K562 (cell line): ENCODE measurements around the gene SCAP. TPM values are rescaled to one million over a fixed set of nuclear protein-coding genes. Genes with fewer than 3 reads are reported as not detected.

ENCODE experiments used
- BRD4 ChIP-seq: fragments of 200-600 bp; sonication (generic); IDR thresholded peaks from 2 replicates; pipeline ENCODE4 v1.6.1; 2017; ENCODE audit warnings: inconsistent platforms
- CAMTA2 ChIP-seq: fragments of 250-450 bp; sonication (Bioruptor Pico); conservative IDR thresholded peaks from 2 replicates; pipeline ENCODE4 v1.5.1; 2022
- CBX2 ChIP-seq: fragments of 200-600 bp; sonication (generic); IDR thresholded peaks from one replicate; pipeline ENCODE4 v1.6.1; 2012; ENCODE audit warnings: mild to moderate bottlenecking, low read length, inconsistent platforms; ENCODE audit not compliant: insufficient read depth, poor library complexity, severe bottlenecking
- CBX3 ChIP-seq, 2 experiments: IDR thresholded peaks; 1 replicate in 1 of 2; 2 replicates in 1 of 2; pipeline ENCODE4 v1.6.1; 2012; ENCODE audit warnings: inconsistent platforms in 2 of 2, low read length in 2 of 2, borderline replicate concordance in 1 of 2, control low read depth in 1 of 2
- CCNT2 ChIP-seq: IDR thresholded peaks from 2 replicates; pipeline ENCODE4 v1.6.1; 2011; ENCODE audit warnings: borderline replicate concordance, low read depth, mild to moderate bottlenecking, moderate library complexity, mixed read lengths, low read length; ENCODE audit not compliant: insufficient read length; ENCODE audit errors: extremely low read depth
- CTCF ChIP-seq, 3 experiments: IDR thresholded peaks in 2 of 3; conservative IDR thresholded peaks in 1 of 3; 2 replicates each; pipeline ENCODE4 v1.5.1; 2011 to 2012; ENCODE audit warnings: low read length in 3 of 3, mild to moderate bottlenecking in 3 of 3, control low read depth in 2 of 3, improper control_type of control experiment in 1 of 3, inconsistent platforms in 1 of 3, low read depth in 1 of 3, mixed read lengths in 1 of 3, moderate library complexity in 1 of 3; ENCODE audit not compliant: insufficient read depth in 2 of 3
- FOXP1 ChIP-seq: sonication (generic); formaldehyde crosslinking; IDR thresholded peaks from 2 replicates; pipeline ENCODE4 v1.8.0; 2022; ENCODE audit warnings: mild to moderate bottlenecking, missing genetic modification reagents
- HCFC1 ChIP-seq: IDR thresholded peaks from 2 replicates; pipeline ENCODE4 v1.6.1; 2012; ENCODE audit warnings: low read depth, low read length, improper control_type of control experiment
- HDAC8 ChIP-seq: fragments of 450-650 bp; IDR thresholded peaks from 2 replicates; pipeline ENCODE4 v1.6.1; 2016; ENCODE audit warnings: mild to moderate bottlenecking, missing genetic modification characterization, moderate library complexity, missing compliant biosample characterization
- HDGF ChIP-seq: fragments of 450-650 bp; IDR thresholded peaks from 2 replicates; pipeline ENCODE4 v1.6.1; 2016
- HIVEP1 ChIP-seq: fragments of 250-450 bp; sonication (Bioruptor Pico); IDR thresholded peaks from 2 replicates; pipeline ENCODE4 v1.4.0; 2020; ENCODE audit warnings: mild to moderate bottlenecking
- LCOR ChIP-seq: sonication (generic); formaldehyde crosslinking; IDR thresholded peaks from 2 replicates; pipeline ENCODE4 v1.8.0; 2022; ENCODE audit warnings: mild to moderate bottlenecking, missing genetic modification reagents
- MEF2D ChIP-seq: conservative IDR thresholded peaks from 2 replicates; pipeline ENCODE4 v1.6.1; 2016; ENCODE audit warnings: low read depth, missing genetic modification characterization, missing compliant biosample characterization
- MIER1 ChIP-seq: fragments of 450-650 bp; IDR thresholded peaks from 2 replicates; pipeline ENCODE4 v1.6.1; 2016; ENCODE audit warnings: antibody characterized with exemption, mild to moderate bottlenecking, low read depth
- MTA1 ChIP-seq: fragments of 450-650 bp; IDR thresholded peaks from 2 replicates; pipeline ENCODE4 v1.6.1; 2017; ENCODE audit warnings: borderline replicate concordance
- NONO ChIP-seq, 2 experiments: fragments of 200-400 bp in 1 of 2; fragments of 450-650 bp in 1 of 2; formaldehyde crosslinking in 1 of 2; IDR thresholded peaks; 2 replicates each; pipeline ENCODE4 v1.6.1; 2017; ENCODE audit warnings: low read depth in 2 of 2, mild to moderate bottlenecking in 2 of 2, moderate library complexity in 2 of 2, low read length in 1 of 2
- NR4A1 ChIP-seq, 2 experiments: fragments of 250-450 bp in 1 of 2; fragments of 450-650 bp in 1 of 2; sonication (Bioruptor Pico) in 1 of 2; IDR thresholded peaks; 2 replicates each; pipeline versions ENCODE4 v1.4.0 to v1.6.1; 2016 to 2020; ENCODE audit warnings: mild to moderate bottlenecking in 2 of 2, missing compliant biosample characterization in 1 of 2, missing genetic modification characterization in 1 of 2, moderate library complexity in 1 of 2
- SMARCA4 ChIP-seq: fragments of 450-650 bp; IDR thresholded peaks from 2 replicates; pipeline ENCODE4 v1.6.1; 2016
- SMARCE1 ChIP-seq: fragments of 450-650 bp; IDR thresholded peaks from 2 replicates; pipeline ENCODE4 v1.7.1; 2016; ENCODE audit warnings: mild to moderate bottlenecking
- SREBF1 ChIP-seq: fragments of 150-350 bp; IDR thresholded peaks from 2 replicates; pipeline ENCODE4 v1.6.1; 2014; ENCODE audit warnings: antibody characterized with exemption, low read depth, low read length, borderline replicate concordance
- SRSF3 ChIP-seq: fragments of 200-400 bp; formaldehyde crosslinking; IDR thresholded peaks from 2 replicates; pipeline ENCODE4 v1.6.1; 2016; ENCODE audit warnings: mild to moderate bottlenecking, low read length, moderate library complexity; ENCODE audit not compliant: insufficient read depth
- TAF15 ChIP-seq: fragments of 200-400 bp; formaldehyde crosslinking; IDR thresholded peaks from 2 replicates; pipeline ENCODE4 v1.6.1; 2017; ENCODE audit warnings: mild to moderate bottlenecking, low read depth, low read length, moderate library complexity
- ZBTB1 ChIP-seq: sonication (generic); formaldehyde crosslinking; IDR thresholded peaks from 2 replicates; pipeline ENCODE4 v1.8.1; 2023; ENCODE audit warnings: missing genetic modification reagents, low read depth, mild to moderate bottlenecking, borderline replicate concordance
- ZEB2 ChIP-seq: fragments of 450-650 bp; IDR thresholded peaks from 2 replicates; pipeline ENCODE4 v1.6.1; 2016
- ZNF431 ChIP-seq: sonication (generic); formaldehyde crosslinking; IDR thresholded peaks from 2 replicates; pipeline ENCODE4 v1.8.0; 2022; ENCODE audit warnings: mild to moderate bottlenecking, missing genetic modification reagents
- polyA plus RNA-seq, 8 experiments: library from polyadenylated mRNA; depleted of rRNA in 4 of 8; stranded (reverse) in 5 of 8; unstranded in 3 of 8; fragments of >200 nt; fragmentation: Nextera tagmentation in 2 of 8; fragmentation: Illumina TruSeq in 1 of 8; extraction: Ambion mirVana in 2 of 8; extraction: Trizol in 1 of 8; gene quantifications; 2 replicates each; pipeline versions ENCODE4 v1.2.1 to v1.2.3, GENCODE V29; 2011 to 2014; ENCODE audit warnings: inconsistent platforms in 1 of 8, missing spikeins in 1 of 8
- total RNA-seq, 7 experiments: library from RNA; depleted of rRNA in 6 of 7; stranded (reverse); fragments of >200 nt in 6 of 7; fragmentation: Illumina TruSeq in 2 of 7; extraction: Trizol in 2 of 7; gene quantifications; 2 replicates each; pipeline versions ENCODE4 v1.2.1 to v1.2.3, GENCODE V29; 2011 to 2021; ENCODE audit warnings: low replicate concordance in 1 of 7
- TF ChIP-seq, protein P1 (sequence below): sonication (generic); formaldehyde crosslinking; IDR thresholded peaks from 2 replicates; pipeline ENCODE4 v1.8.1; 2023; ENCODE audit warnings: mild to moderate bottlenecking, missing genetic modification reagents

The SCAP gene
- total and polyA plus RNA-seq, 9 of the 15 experiments (the other 6 are each of a cell fraction or from before 2014, with no cell fraction given): 2.6 to 104 (median 37.8) TPM

- no peak for TF ChIP-seq HCFC1
- no peak for TF ChIP-seq TAF15
- no peak for TF ChIP-seq CCNT2
- TF ChIP-seq SRSF3: peak; percentile 88; the same call in 1 of the 2 replicates
- TF ChIP-seq CTCF (IDR thresholded peaks at IDR 0.05 in 2 of 3, conservative IDR thresholded peaks at IDR 0.05 in 1 of 3; ENCODE audit: insufficient read depth in 2 of 3, low read depth in 1 of 3, low read length in 3 of 3): peak in 2 of 3 experiments; percentile 15 to 26; a peak in 1 of 6 replicates
- TF ChIP-seq CAMTA2 (CRISPR knock-in tag): no peak
- no peak; the same call in none of the 2 replicates for TF ChIP-seq ZEB2
- TF ChIP-seq FOXP1: peak; percentile 85; the same call in 1 of the 2 replicates
- peak; percentile 63 for TF ChIP-seq SMARCE1
- peak; percentile 87 for TF ChIP-seq BRD4
- no peak for TF ChIP-seq MEF2D
- 0 out of 2 replicates have a peak, but pooled peaks have one; percentile 51 for TF ChIP-seq LCOR (CRISPR knock-in tag)
- 0 out of 2 replicates have a peak, but pooled peaks have one; percentile 70 for TF ChIP-seq MIER1
- TF ChIP-seq CBX2: no peak
- TF ChIP-seq ZNF431: peak; percentile 5; the same call in 1 of the 2 replicates
- 0 out of 3 replicates have a peak, but pooled peaks of 1 of the 2 experiments have one; percentile 26 for TF ChIP-seq CBX3 (IDR thresholded peaks at IDR 0.05; ENCODE audit: borderline replicate concordance in 1 of 2, low read length in 2 of 2)
- TF ChIP-seq SREBF1: 0 out of 2 replicates have a peak, but pooled peaks have one; percentile 14
- no peak for TF ChIP-seq NR4A1 (CRISPR knock-in tag; IDR thresholded peaks at IDR 0.05)
- peak; percentile 25; the same call in 1 of the 2 replicates for TF ChIP-seq NR4A1 (tag; IDR thresholded peaks at IDR 0.05)
- TF ChIP-seq HIVEP1 (CRISPR knock-in tag): 0 out of 2 replicates have a peak, but pooled peaks have one; percentile 9
- peak in 1 of 2 experiments; percentile 59; a peak in 1 of 4 replicates for TF ChIP-seq NONO (IDR thresholded peaks at IDR 0.05; ENCODE audit: low read depth in 2 of 2, low read length in 1 of 2)
- TF ChIP-seq ZBTB1 (CRISPR knock-in tag): peak; percentile 36; the same call in 1 of the 2 replicates
- TF ChIP-seq, protein P1, sequence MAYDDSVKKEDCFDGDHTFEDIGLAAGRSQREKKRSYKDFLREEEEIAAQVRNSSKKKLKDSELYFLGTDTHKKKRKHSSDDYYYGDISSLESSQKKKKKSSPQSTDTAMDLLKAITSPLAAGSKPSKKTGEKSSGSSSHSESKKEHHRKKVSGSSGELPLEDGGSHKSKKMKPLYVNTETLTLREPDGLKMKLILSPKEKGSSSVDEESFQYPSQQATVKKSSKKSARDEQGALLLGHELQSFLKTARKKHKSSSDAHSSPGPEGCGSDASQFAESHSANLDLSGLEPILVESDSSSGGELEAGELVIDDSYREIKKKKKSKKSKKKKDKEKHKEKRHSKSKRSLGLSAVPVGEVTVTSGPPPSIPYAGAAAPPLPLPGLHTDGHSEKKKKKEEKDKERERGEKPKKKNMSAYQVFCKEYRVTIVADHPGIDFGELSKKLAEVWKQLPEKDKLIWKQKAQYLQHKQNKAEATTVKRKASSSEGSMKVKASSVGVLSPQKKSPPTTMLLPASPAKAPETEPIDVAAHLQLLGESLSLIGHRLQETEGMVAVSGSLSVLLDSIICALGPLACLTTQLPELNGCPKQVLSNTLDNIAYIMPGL (CRISPR knock-in tag): peak; percentile 57; the same call in 1 of the 2 replicates
- TF ChIP-seq SMARCA4: peak; percentile 46; the same call in 1 of the 2 replicates
- 0 out of 2 replicates have a peak, but pooled peaks have one; percentile 53 for TF ChIP-seq HDGF
- peak; percentile 27; the same call in 1 of the 2 replicates for TF ChIP-seq MTA1
- 0 out of 2 replicates have a peak, but pooled peaks have one; percentile 51 for TF ChIP-seq HDAC8
Observed at GRCh38 chr3:47380026-47380600, 95.6 kb downstream of the SCAP start (continued).
